Thyroid gland (tissue), 4 donors: ENCODE results near the gene LRRC75B.

Source experiments
- CTCF ChIP-seq, 6 experiments: fragments of 200-600 bp in 3 of 6; fragments of 450-650 bp in 3 of 6; sonication (generic) in 3 of 6; IDR thresholded peaks; one replicate each; pipeline ENCODE4 v1.5.1; 2016 to 2019; ENCODE audit warnings: antibody characterized with exemption in 6 of 6, mild to moderate bottlenecking in 2 of 6, inconsistent platforms in 1 of 6, moderate library complexity in 1 of 6
- POLR2A ChIP-seq, 2 donors: fragments of 450-650 bp; IDR thresholded peaks; one replicate each; pipeline ENCODE4 v1.6.1; 2017; ENCODE audit warnings: antibody characterized with exemption in 2 of 2, mild to moderate bottlenecking in 2 of 2, moderate library complexity in 1 of 2

DNA sequence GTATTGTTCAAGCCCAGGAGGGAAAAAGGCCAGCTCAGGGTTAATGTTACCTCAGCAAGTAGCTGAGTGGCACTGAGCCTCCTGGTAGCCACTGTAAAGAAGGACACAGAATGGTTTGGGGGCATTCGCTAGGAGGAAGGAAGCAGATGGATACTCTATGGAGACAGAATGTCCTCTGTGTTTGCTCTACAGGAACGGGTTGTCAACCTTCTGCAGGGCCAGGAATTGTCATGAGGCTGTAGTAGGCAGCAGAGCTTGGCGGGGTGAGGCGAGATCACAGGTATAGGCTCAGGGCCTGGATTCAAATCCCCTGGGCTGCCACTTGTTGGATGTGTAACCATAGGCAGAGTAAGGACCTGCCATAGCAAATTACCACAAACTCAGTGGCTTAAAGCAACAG is 3.0 kb upstream of the LRRC75B start:
- TF ChIP-seq CTCF (IDR thresholded peaks at IDR 0.05) (no peak), POLR2A (IDR thresholded peaks at IDR 0.05) (no peak)
